Measurements from ENCODE around the gene SACM1L. TPM values are rescaled to one million over a fixed set of nuclear protein-coding genes. Genes with fewer than 3 reads are reported as not detected.

Gene SACM1L
- total and polyA plus RNA-seq, 2 of the 4 experiments (the other 2 are of a cell fraction), result 19.0 to 40.9 TPM

DNA sequence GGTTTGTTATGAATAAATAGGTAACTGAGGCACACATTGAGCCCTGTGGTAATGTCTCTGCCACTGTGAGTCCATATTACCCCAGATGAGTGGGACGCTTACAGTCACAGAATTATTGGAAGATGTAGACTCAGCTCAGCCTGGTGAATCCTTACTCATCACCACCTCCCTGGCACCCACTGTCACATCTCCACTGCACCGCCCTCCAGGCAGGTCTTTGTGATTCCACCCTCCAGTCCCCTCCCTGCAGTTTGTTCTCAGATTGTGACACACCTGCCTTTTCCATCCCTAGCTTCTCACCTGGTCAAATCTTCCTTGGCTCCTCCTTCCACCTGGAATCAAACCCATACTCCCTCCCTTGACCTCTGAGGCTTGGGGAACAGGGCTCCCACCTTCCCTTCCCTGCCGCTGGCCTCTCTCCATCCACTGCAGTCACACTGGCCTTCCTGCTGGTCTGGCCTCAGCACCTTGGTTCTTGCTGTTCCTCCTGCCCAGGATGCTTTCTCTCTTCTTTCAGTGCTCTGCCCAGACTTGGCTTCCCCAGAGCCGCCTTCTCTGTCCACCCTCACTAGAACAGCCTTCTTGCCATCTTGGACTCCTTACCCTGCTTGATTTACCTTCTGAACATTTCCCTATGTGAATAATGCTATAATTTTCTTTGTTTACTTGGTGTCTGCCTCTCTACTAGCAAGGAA, 97.8 kb downstream of the SACM1L start:
- Histone ChIP-seq H3K23ac (ENCODE audit: low read depth, low read length) (no peak overlapping the region), H3K4me3 (ENCODE audit: insufficient read depth, low read depth, low read length) (no peak overlapping the region), H2BK120ac (ENCODE audit: low read depth, low read length) (no peak overlapping the region), H2AK5ac (ENCODE audit: low read depth, low read length) (no peak overlapping the region), H4K8ac (ENCODE audit: low read depth in 2 of 2, low read length in 2 of 2) (no peak overlapping the region), H3K56ac (ENCODE audit: extremely low read depth, insufficient read depth, low read length) (no peak overlapping the region), H2BK15ac (ENCODE audit: low read depth, low read length) (no peak overlapping the region), H3K79me1 (ENCODE audit: low read depth in 1 of 2, low read length in 2 of 2) (no peaks in the 10 kb centered on the region), H2AK9ac (replicated peaks; ENCODE audit: low read depth, low read length, poor library complexity) (no peak overlapping the region), H2BK20ac (ENCODE audit: low read depth, low read length) (no peak overlapping the region), H3K36me3 (ENCODE audit: control insufficient read depth, insufficient read depth, low read length) (no peaks in the 10 kb centered on the region), H3K9ac (ENCODE audit: low read depth, low read length) (no peak overlapping the region), H3K14ac (replicated peaks; ENCODE audit: low read depth, low read length) (no peak overlapping the region), H3K27ac (ENCODE audit: insufficient read depth, low read length) (no peak overlapping the region), H2AFZ (replicated peaks; ENCODE audit: low read length, poor library complexity) (no peak overlapping the region), H3K9me3 (ENCODE audit: control insufficient read depth, insufficient read depth, low read length) (peaks cover 10% of the 10 kb centered on the region), H3K4me2 (ENCODE audit: low read depth, low read length) (no peak overlapping the region), H3K9me1 (ENCODE audit: insufficient read depth, low read length) (peaks cover 2% of the 10 kb centered on the region; the same call in 1 of the 2 replicates), H3K27me3 (ENCODE audit: control insufficient read depth, insufficient read depth, low read length) (peaks cover 56% of the 10 kb centered on the region), H4K91ac (ENCODE audit: insufficient read depth, low read depth, low read length) (no peak overlapping the region), H4K5ac (ENCODE audit: low read depth, low read length) (no peak overlapping the region), H3K4me1 (ENCODE audit: control insufficient read depth, insufficient read depth, low read length) (no peaks in the 10 kb centered on the region), H2BK5ac (ENCODE audit: low read depth, low read length, poor library complexity, severe bottlenecking) (no peak overlapping the region), H4K20me1 (ENCODE audit: insufficient read depth, low read length) (no peaks in the 10 kb centered on the region), H3K18ac (ENCODE audit: low read depth, low read length) (no peak overlapping the region), H3K4ac (ENCODE audit: low read depth, low read length) (no peak overlapping the region)
- no peak for DNase-seq
- ChIA-PET CTCF (no interaction called here), POLR2A (ENCODE audit: unreplicated experiment) (no interaction called here)
- dilution Hi-C loops (cut with HindIII; ENCODE audit: low sequenced_read_pairs, unreplicated experiment), result no loop called here
- 79% methylated on average over 2 of the region's 4 CpGs; no CpG with 5 or more reads in 1 of the 2 experiments for WGBS, 2 experiments (ENCODE audit: extremely low coverage in 2 of 2, insufficient read length in 1 of 2)
- ATAC-seq (ENCODE audit: low read depth), result no peak
- in situ Hi-C loops (cut with MboI; ENCODE audit: low sequenced_read_pairs), result no loop called here
- no TSS peak for BruUV-seq (replicated peaks)
- intact Hi-C loops (cut with micrococcal nuclease), result no loop called here
- TF ChIP-seq MAZ (IDR thresholded peaks at IDR 0.05; ENCODE audit: borderline replicate concordance, low read depth, low read length) (no peak), MAFK (IDR thresholded peaks at IDR 0.05; ENCODE audit: low read depth, low read length) (no peak), CEBPB (IDR thresholded peaks at IDR 0.05; ENCODE audit: low read depth, low read length) (no peak), RFX5 (IDR thresholded peaks at IDR 0.05; ENCODE audit: low read depth, low read length) (no peak), NFE2L2 (IDR thresholded peaks at IDR 0.05; ENCODE audit: low read depth, low read length) (no peak), RCOR1 (IDR thresholded peaks at IDR 0.05; ENCODE audit: insufficient replicate concordance, low read length) (no peak), BHLHE40 (IDR thresholded peaks at IDR 0.05; ENCODE audit: low read depth, low read length) (no peak), FOS (IDR thresholded peaks at IDR 0.05; ENCODE audit: low read depth, low read length) (no peak), MXI1 (IDR thresholded peaks at IDR 0.05; ENCODE audit: borderline replicate concordance, low read depth, low read length) (no peak), CHD1 (IDR thresholded peaks at IDR 0.05; ENCODE audit: low read depth, low read length) (no peak), SMC3 (IDR thresholded peaks at IDR 0.05; ENCODE audit: low read depth, low read length) (no peak), POLR2A (IDR thresholded peaks at IDR 0.05; ENCODE audit: low read depth, low read length) (no peak), RAD21 (IDR thresholded peaks at IDR 0.05; ENCODE audit: low read length) (no peak)
- TF ChIP-seq, protein P1, sequence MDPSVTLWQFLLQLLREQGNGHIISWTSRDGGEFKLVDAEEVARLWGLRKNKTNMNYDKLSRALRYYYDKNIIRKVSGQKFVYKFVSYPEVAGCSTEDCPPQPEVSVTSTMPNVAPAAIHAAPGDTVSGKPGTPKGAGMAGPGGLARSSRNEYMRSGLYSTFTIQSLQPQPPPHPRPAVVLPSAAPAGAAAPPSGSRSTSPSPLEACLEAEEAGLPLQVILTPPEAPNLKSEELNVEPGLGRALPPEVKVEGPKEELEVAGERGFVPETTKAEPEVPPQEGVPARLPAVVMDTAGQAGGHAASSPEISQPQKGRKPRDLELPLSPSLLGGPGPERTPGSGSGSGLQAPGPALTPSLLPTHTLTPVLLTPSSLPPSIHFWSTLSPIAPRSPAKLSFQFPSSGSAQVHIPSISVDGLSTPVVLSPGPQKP (IDR thresholded peaks at IDR 0.05; ENCODE audit: borderline replicate concordance, low read depth, low read length), result no peak
- TF ChIP-seq, protein P2, sequence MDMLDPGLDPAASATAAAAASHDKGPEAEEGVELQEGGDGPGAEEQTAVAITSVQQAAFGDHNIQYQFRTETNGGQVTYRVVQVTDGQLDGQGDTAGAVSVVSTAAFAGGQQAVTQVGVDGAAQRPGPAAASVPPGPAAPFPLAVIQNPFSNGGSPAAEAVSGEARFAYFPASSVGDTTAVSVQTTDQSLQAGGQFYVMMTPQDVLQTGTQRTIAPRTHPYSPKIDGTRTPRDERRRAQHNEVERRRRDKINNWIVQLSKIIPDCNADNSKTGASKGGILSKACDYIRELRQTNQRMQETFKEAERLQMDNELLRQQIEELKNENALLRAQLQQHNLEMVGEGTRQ (IDR thresholded peaks at IDR 0.05; ENCODE audit: low read depth, low read length), result no peak
- TF ChIP-seq, protein P3, sequence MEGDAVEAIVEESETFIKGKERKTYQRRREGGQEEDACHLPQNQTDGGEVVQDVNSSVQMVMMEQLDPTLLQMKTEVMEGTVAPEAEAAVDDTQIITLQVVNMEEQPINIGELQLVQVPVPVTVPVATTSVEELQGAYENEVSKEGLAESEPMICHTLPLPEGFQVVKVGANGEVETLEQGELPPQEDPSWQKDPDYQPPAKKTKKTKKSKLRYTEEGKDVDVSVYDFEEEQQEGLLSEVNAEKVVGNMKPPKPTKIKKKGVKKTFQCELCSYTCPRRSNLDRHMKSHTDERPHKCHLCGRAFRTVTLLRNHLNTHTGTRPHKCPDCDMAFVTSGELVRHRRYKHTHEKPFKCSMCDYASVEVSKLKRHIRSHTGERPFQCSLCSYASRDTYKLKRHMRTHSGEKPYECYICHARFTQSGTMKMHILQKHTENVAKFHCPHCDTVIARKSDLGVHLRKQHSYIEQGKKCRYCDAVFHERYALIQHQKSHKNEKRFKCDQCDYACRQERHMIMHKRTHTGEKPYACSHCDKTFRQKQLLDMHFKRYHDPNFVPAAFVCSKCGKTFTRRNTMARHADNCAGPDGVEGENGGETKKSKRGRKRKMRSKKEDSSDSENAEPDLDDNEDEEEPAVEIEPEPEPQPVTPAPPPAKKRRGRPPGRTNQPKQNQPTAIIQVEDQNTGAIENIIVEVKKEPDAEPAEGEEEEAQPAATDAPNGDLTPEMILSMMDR (conservative IDR thresholded peaks at IDR 0.05; ENCODE audit: low read depth, low read length), result no peak

Data from IMR-90 (cell line).